Spinal cord (tissue), 10 donors: ENCODE results near the gene DNAJC5. TPM values are rescaled to one million over a fixed set of nuclear protein-coding genes. Genes with fewer than 3 reads are reported as not detected.
A peak's percentile ranks its signal among the peaks of the same experiment; 100 is the strongest.
"Not testable (repeated sequence)": the region's sequence is repeated elsewhere in the genome, so short reads cannot be mapped to it uniquely, and the experiment has no call there.

ENCODE experiments used
- DNase-seq, 6 donors: peaks; one replicate each; pipeline versions ENCODE4 v3.0.0 to v3.0.0-alpha.2; 2013 to 2015; ENCODE audit warnings: low spot score in 6 of 6, low read depth in 4 of 6
- H3K27ac ChIP-seq: one replicate; pipeline ENCODE4 v1.5.1; 2013; ENCODE audit warnings: low read depth, low read length, control low read depth
- H3K27me3 ChIP-seq: one replicate; pipeline ENCODE4 v1.6.1; 2013; ENCODE audit warnings: low read length; ENCODE audit not compliant: control insufficient read depth, insufficient read depth
- H3K36me3 ChIP-seq: one replicate; pipeline ENCODE4 v1.6.1; 2013; ENCODE audit warnings: low read length; ENCODE audit not compliant: control insufficient read depth, insufficient read depth
- H3K4me1 ChIP-seq: one replicate; pipeline ENCODE4 v1.6.1; 2013; ENCODE audit warnings: low read length; ENCODE audit not compliant: control insufficient read depth, insufficient read depth
- H3K4me3 ChIP-seq: one replicate; pipeline ENCODE4 v1.5.1; 2013; ENCODE audit warnings: low read depth, low read length, control low read depth
- H3K9me3 ChIP-seq: one replicate; pipeline ENCODE4 v1.6.1; 2013; ENCODE audit warnings: low read length; ENCODE audit not compliant: control insufficient read depth, insufficient read depth
- WGBS: methylation state at CpG from one replicate; pipeline ENCODE4 v1.1.5; 2013; ENCODE audit warnings: missing lambda C conversion rate; ENCODE audit not compliant: insufficient coverage; 5-methylcytosine and 5-hydroxymethylcytosine counted together
- polyA plus RNA-seq, 2 donors: library from polyadenylated mRNA; unstranded; fragments of 120-200 nt; gene quantifications; one replicate each; pipeline ENCODE4 v1.2.1, GENCODE V29; 2013; ENCODE audit not compliant: insufficient read length in 2 of 2
- total RNA-seq, 2 donors: library from RNA; depleted of rRNA in 1 of 2; stranded (reverse); fragments of 120-200 nt in 1 of 2; fragments of >200 nt in 1 of 2; gene quantifications; one replicate each; pipeline versions ENCODE4 v1.2.3 to v1.2.4, GENCODE V29; 2013 to 2014
- donor health status: healthy.

Gene DNAJC5
- total and polyA plus RNA-seq, 4 donors, result 59.4 to 112 (median 94.8) TPM

DNA sequence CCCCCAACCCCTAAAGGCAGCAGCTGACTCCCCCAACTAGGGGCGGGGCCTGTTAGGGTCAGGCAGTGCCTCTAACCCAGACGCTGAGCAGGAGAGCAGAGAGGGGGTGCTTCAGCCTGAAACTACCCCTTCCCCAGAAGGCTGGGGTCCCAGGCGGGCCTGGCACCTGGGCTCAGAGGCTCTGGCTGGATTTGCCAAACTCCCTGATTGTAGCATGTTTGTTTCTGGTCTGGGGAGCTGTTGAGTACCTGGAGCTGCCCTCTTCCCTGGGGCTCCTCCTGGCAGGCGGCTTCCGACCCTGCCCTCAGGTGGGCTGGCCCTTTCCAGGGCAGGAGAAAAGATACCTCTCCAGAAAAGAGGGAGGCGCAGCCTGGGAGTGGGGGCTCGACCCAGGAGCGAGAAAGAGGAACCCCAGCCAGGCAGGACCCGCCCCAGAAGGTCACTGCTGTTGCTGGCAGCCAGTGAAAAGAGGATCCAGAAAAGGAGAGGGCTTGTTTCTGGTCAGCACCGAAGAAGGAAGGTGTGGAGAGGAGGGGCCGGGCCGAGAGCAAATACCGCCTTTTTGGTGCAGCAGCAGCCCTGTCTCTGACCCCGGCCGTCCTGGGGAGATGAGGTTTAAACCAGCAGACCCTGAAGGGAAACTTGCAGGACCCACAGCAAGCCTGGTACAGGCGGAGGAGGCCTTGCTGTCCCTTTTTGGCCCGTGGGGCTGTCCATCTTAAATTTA is 34.4 kb upstream of the DNAJC5 start:
- no peak overlapping the region for H3K4me3 ChIP-seq
- no peak overlapping the region for H3K27ac ChIP-seq
- H3K36me3 ChIP-seq, result peaks cover 26% of the 10 kb centered on the region
- peaks cover 59% of the 10 kb centered on the region for H3K4me1 ChIP-seq
- peaks cover 21% of the 10 kb centered on the region for H3K27me3 ChIP-seq
- no peak for DNase-seq
- H3K9me3 ChIP-seq, result no peaks in the 10 kb centered on the region
- 59% methylated on average over 14 of the region's 17 CpGs for WGBS

DNA sequence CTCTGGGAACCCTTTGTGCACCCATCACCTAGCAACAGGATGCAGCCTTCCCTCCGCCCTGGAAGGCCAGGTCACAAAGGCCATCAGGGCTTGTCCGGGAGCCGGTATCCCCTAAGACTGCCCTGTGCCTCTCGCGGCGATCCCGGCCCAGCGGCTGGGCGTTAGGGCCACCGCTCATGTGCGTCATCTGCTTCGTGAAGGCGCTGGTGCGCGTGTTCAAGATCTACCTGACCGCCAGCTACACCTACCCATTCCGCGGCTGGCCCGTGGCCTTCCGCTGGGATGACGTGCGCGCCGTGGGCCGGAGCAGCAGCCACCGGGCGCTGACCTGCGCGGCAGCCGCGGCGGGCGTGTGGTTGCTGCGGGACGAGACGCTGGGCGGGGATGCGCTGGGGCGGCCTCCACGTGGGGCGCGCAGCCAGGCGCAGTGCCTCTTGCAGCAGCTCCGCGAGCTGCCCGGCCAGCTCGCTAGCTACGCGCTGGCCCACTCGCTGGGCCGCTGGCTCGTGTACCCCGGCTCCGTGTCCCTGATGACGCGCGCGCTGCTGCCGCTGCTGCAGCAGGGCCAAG is 33.5 kb upstream of the DNAJC5 start, which contains the start of gene ABHD16B:
Gene ABHD16B, plus strand, starts transcription at position 134 of the 570 bp plus-strand sequence. Its CDS starts 43 bp downstream, at position 177.
- no peak within 1 kb of the TSS for H3K4me3 ChIP-seq
- peaks cover 60% of the 10 kb centered on the region for H3K4me1 ChIP-seq
- H3K27me3 ChIP-seq, result peaks cover 11% of the 10 kb centered on the region
- DNase-seq, result no peak
- H3K27ac ChIP-seq, result no peak within 1 kb of the TSS
- H3K9me3 ChIP-seq, result no peaks in the 10 kb centered on the region
- peaks cover 26% of the 10 kb centered on the region for H3K36me3 ChIP-seq
- WGBS, result 95% methylated on average over 59 of the region's 59 CpGs

DNA sequence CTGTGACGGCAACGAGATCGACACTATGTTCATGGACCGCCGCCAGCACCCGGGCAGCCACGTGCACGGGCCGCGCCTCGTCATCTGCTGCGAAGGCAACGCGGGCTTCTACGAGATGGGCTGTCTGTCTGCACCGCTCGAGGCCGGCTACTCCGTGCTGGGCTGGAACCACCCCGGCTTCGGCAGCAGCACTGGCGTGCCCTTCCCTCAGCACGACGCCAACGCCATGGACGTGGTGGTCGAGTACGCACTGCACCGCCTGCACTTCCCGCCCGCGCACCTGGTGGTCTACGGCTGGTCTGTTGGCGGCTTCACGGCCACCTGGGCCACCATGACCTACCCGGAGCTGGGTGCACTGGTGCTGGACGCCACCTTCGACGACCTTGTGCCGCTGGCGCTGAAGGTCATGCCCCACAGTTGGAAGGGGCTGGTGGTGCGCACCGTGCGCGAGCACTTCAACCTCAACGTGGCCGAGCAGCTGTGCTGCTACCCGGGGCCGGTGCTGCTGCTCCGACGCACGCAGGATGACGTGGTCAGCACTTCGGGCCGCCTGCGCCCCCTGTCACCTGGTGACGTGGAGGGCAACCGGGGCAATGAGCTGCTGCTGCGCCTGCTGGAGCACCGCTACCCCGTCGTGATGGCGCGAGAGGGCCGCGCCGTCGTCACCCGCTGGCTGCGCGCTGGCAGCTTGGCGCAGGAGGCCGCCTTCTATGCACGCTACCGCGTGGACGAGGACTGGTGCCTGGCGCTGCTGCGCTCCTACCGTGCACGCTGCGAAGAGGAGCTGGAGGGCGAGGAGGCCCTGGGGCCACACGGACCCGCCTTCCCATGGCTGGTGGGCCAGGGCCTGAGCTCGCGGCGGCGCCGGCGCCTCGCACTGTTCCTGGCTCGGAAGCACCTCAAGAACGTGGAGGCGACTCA is 32.7 kb upstream of the DNAJC5 start:
- Histone ChIP-seq H3K4me3 (no peak overlapping the region), H3K9me3 (no peaks in the 10 kb centered on the region), H3K27me3 (peaks cover 11% of the 10 kb centered on the region), H3K27ac (no peak overlapping the region), H3K4me1 (peaks cover 62% of the 10 kb centered on the region), H3K36me3 (peaks cover 30% of the 10 kb centered on the region)
- no peak for DNase-seq
- 98% methylated on average over 95 of the region's 95 CpGs for WGBS

DNA sequence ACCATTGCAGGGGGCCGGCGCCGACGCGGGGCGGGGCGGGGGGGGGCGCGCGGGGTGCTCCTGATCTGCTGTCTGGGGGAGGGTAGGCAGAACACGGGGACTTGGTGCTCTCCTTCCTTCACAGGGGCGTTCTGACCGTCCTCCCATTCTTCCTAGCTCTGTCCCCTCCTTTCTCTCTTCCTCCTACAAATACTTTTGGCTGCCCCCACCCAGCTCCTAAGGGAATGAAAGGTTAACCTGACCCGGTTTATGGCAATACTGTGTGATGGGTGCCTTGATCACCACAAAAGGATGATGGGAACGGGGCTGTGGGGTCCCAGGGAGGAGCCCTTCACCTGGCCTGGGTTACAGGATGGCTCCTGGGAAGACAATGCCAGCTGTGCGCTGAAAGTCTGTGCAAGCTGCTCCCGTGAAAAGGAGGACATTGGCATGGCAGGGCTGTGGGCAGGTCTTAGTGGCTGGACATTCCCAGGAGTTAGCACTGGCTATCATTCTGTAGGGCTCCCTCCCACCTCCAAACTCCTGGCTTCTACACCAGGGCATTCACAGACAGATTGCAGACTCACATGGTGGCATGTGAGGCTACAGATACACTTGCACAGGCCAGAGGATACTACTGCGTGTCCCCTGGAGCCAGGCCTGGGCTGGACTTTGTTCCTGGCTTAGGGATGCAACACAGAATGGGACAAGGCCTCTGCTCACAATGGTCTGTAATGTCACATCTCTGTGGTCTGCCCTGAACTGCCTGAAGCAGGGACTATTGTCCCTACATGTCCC is 31.7 kb upstream of the DNAJC5 start:
- DNase-seq, result no peak
- peaks cover 35% of the 10 kb centered on the region for H3K36me3 ChIP-seq
- H3K4me3 ChIP-seq, result no peak overlapping the region
- 85% methylated on average over 5 of the region's 18 CpGs for WGBS
- peak overlapping the region; percentile 40 for H3K27ac ChIP-seq
- peaks cover 2% of the 10 kb centered on the region for H3K27me3 ChIP-seq
- no peaks in the 10 kb centered on the region for H3K9me3 ChIP-seq
- H3K4me1 ChIP-seq, result peaks cover 52% of the 10 kb centered on the region

DNA sequence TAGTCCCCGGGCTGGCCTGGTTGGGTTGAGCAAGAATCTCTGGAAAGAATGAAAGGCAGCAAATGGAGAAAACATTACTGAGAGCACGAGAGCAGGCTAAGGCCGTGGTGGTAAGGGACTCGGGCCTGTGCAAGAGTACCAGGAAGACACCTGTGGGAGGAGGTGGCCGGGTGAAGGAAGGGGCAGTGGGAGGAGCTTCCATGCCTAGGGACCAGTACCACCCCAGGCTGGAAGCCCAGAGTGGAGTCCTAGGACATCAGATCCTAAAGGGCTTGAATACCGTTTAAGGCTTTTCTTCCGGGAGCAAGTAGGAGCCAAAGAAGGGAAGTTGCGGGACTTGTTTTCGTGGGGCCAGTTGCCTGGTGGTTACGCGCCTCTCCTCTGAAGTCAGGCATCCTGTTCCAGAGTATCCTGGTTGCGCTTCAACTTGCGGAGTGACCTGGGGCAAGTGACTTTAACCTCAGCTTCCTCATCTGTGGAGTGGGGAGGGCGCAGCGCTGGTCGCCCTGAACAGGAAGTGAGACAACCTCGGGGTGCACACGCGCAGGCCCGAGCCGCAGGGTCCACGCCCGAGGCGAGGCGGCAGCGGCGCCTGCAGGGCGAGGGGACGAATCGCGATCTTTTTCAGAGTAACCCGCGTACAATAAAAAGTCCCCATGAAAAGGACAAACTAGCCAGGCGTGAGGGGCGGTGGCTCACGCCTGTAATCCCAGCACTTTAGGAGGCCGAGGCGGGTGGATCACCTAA is 31.0 kb upstream of the DNAJC5 start:
- DNase-seq, result peak in 4 of 6 donors; percentile 49 to 92 (median 74)
- Histone ChIP-seq H3K27ac (peak overlapping the region; percentile 40), H3K27me3 (no peaks in the 10 kb centered on the region), H3K36me3 (peaks cover 43% of the 10 kb centered on the region), H3K4me1 (peaks cover 44% of the 10 kb centered on the region), H3K9me3 (no peaks in the 10 kb centered on the region), H3K4me3 (peak overlapping the region; percentile 84)
- WGBS, result 17% methylated on average over 38 of the region's 38 CpGs

DNA sequence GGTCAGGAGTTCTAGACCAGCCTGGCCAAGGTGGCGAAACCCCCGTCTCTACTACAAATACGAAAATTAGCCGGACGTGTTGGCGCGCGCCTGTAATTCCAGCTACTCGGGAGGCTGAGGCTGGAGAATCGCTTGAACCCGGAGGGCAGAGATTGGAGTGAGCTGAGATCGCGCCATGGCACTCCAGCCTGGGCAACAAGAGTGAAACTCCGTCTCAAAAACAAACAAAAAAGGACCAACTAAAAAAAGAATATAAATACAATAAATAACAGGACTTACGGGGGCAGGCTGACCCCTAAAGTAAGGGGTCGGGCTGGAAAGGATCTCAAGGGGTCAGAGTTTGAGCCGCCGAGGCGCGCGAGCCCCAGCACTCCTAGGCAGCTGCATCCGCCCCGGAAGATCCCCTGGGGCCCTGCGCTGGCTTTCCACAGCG is 30.4 kb upstream of the DNAJC5 start:
- WGBS, result 0% methylated on average over 13 of the region's 25 CpGs
- H3K36me3 ChIP-seq, result peaks cover 49% of the 10 kb centered on the region
- no peaks in the 10 kb centered on the region for H3K27me3 ChIP-seq
- H3K9me3 ChIP-seq, result no peaks in the 10 kb centered on the region
- H3K4me1 ChIP-seq, result peaks cover 38% of the 10 kb centered on the region
- peak overlapping the region; percentile 84 for H3K4me3 ChIP-seq
- no peak for DNase-seq
- H3K27ac ChIP-seq, result peak overlapping the region; percentile 40

DNA sequence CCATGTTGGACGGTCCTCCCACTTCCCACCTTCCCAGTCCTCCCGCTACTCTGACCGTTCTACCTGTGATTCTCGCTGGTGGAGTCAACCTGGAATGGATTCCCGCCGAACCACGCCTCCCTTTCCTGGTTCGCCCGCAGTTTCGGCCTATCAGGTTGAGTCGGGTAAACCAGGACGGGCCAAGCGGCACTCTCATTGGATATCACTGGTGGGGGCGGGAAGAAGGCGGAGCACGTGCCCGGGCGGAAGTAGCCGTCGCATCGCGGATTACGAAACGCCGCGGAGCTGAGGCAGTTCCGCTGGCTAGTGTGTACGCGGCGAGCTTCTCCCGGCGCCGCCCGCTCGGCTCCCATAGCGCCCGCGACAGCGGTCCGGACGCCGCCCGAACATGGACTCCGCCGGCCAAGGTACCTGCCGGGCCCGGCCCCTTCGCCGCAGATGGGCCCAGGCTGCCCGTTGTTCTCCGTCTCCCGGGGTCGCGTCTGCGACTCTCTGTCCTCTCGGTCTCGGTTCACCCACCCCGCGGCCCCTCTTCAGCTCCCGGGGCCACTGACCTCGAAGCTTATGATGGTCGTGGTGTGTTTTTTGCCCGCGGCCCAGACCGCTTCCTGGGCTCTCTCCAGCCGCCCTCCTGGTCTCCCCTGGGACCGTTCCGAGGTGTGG is 29.8 kb upstream of the DNAJC5 start, which contains the start of gene TPD52L2:
Gene TPD52L2, plus strand, starts transcription at position 293 of the 663 bp plus-strand sequence. Its CDS starts 96 bp downstream, at position 389.
- Histone ChIP-seq H3K4me1 (peaks cover 36% of the 10 kb centered on the region), H3K9me3 (no peaks in the 10 kb centered on the region), H3K4me3 (peak within 1 kb of the TSS; percentile 84), H3K27me3 (no peaks in the 10 kb centered on the region), H3K27ac (peak within 1 kb of the TSS; percentile 62), H3K36me3 (peaks cover 53% of the 10 kb centered on the region)
- peak; percentile 93 to 100 (median 96) for DNase-seq
- whole genome bisulfite sequencing, result 0% methylated on average over 68 of the region's 68 CpGs

DNA sequence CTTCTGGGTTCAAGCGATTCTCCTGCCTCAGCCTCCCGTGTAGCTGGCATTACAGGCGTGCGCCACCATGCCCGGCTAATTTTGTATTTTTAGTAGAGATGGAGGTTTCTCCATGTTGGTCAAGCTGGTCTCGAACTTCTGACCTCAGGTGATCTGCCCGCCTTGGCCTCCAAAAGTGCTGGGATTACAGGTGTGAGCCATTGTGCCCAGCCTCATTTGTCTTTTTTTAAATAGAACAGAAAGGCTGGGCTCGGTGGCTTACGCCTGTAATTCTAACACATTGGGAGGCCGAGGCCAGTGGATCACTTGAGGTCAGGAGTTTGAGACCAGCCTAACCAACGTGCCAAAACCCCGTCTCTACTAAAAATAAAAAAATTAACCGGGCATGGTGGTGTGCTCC is 27.9 kb upstream of the DNAJC5 start:
- DNase-seq, H3K4me3 ChIP-seq, H3K9me3 ChIP-seq, H3K27ac ChIP-seq, H3K27me3 ChIP-seq: not testable (repeated sequence)
- 98% methylated on average over 11 of the region's 13 CpGs for WGBS
- peaks cover 50% of the 10 kb centered on the region for H3K36me3 ChIP-seq
- H3K4me1 ChIP-seq, result peaks cover 29% of the 10 kb centered on the region
